Measurements from ENCODE around the gene RAPGEF1.

GRCh38 chr9:131543141-131543540, 196.7 kb downstream of the RAPGEF1 start:
- no peak for TF ChIP-seq POLR2A (IDR thresholded peaks at IDR 0.05; ENCODE audit: low read length)
- no peak for TF ChIP-seq GATA1 (IDR thresholded peaks at IDR 0.05; ENCODE audit: low read depth, low read length)
